Stimulated activated CD4-positive, alpha-beta T cell treated with anti-CD3 and anti-CD28 coated beads, TNF-alpha, amount 100 ng/mL, for 4 hours (primary cell): ENCODE results near the gene PNLIPRP1.

Experiments
- DNase-seq, 3 experiments: peaks; one replicate each; pipeline ENCODE4 v3.0.0-alpha.2; 2020; ENCODE audit warnings: low read depth in 3 of 3

Gene PNLIPRP1

DNA sequence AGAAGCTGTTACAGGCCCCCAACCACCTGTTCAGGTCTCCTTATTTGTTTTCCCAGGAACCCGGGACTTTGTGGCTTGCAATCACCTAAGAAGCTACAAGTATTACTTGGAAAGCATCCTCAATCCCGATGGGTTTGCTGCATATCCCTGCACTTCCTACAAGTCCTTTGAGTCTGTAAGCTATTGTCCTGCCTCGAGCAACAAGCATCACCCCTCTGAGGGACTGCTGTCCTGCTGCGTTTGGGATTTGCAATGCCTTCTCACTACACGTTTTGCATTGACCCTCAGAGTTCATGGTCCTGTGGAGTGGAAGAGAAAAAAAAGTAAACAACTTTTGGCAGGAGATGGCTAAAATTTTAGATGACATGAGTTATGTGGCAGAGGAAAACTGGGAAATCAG, 9.2 kb downstream of the PNLIPRP1 start:
- no peak for DNase-seq

DNA sequence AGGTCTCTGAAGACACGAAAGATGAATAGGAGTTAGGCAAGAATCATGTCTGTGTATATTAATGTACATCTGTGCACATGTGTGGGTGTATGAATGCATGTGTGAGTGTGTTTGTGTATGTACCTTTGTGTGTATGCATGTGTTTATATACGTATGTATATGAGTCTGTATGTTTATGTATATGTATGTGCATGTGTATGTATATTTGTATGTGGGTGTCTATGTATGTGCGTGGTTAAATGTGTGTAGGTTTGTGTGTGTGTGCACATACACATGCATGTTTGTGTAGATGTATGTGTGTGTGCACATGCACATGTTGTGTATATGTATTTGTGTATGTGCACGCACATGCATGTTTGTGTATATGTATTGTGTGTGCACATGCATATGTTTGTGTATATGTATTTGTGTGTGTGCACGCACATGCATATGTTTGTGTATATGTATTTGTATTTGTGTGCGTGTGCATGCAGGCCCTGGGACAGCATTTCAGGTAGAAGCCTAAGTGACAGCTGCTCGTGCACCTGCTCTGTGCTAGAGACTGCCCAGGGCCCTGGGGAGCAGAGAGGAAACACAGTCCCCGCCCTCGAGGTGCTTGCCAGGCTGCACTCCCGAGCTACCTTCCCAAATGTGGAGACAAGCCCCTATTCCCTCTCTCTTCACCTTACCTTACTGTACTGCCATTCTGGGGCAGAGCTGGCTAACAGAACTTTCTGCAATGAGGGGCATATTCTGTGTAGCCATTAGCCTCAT, 12.1 kb downstream of the PNLIPRP1 start:
- no peak for DNase-seq

DNA sequence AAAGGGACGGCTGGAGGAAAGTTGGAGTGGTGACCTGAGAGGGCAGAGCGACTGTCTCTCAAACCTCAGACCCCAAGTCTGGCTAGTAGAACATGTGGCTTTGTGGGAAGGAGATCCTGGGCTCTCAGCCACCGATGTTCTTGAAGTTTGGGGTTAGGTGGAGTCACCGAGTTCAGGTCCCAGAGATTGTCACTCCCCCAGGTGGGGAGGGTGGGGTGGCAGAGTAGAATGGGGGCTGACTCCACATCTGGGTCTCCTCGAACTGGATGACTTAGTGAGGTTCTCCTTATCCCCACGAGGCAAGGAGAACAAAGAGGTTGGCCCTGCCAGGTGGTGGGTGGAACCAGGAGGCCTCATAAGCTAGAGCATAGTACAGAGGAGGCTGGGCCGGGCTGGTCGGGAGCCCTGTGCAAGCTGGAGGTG, 15.3 kb downstream of the PNLIPRP1 start:
- no peak for DNase-seq

DNA sequence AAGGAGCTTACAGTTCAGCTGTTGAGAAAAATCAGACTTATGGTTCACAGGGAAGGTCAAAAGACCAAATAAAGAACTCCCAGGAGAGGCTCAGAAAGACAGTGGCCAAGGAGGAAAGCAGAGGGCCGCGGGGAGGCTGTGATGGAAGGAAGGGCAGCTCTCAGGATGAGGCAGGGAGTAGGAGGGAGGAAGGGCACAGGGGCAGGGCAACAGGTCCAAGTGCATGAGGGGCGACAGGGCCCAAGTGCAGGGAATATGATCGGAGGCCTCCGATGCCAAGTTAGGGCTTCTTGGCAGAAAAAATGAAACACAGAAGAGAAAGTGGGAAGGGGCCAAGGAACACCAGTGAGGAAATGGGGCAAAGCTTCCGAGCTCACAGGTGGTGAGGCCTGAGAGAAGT, 16.6 kb downstream of the PNLIPRP1 start:
- DNase-seq, result no peak

DNA sequence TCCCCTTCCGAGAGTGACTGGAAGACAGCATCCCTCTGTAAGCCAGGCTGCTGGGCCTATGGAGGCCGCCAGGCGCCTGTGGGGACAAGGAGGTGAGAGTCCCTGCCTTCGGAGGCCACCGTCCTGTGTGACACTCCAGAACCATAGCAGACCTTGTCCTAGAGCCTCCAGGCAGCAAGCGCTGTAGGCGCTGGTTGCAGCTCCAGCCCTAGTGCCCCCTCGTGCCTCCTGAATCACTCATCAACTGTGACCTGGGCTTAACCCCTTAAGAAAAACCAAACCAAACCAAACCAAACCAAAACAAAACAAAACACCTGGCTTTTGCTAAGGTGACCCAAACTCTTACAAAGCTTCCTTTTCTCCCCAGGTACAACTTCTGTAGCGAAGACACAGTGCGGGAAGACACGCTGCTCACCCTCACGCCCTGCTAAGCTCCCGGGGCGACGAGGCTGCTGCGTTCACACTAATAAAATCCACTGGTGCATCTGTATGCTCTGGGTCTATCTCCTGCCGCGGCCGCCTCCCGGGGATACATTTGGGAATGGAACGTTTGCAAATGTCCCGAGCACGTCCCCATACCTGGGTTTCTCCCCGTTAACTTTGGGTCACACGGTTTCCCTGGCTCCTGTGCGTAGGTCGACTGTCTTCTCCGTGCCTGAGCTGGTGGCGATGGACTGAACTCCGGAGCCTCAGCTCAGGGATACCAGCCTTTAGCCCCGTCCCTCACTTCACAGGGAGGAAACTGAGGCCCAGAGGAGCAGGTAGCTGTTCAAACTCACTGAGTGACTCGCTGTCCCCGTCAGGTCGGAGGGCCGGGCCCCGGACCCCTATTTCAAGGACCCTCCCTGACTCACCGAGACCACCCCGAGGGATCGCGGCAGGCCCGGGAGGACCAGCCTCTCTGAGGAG, 18.2 kb downstream of the PNLIPRP1 start:
- no peak for DNase-seq

DNA sequence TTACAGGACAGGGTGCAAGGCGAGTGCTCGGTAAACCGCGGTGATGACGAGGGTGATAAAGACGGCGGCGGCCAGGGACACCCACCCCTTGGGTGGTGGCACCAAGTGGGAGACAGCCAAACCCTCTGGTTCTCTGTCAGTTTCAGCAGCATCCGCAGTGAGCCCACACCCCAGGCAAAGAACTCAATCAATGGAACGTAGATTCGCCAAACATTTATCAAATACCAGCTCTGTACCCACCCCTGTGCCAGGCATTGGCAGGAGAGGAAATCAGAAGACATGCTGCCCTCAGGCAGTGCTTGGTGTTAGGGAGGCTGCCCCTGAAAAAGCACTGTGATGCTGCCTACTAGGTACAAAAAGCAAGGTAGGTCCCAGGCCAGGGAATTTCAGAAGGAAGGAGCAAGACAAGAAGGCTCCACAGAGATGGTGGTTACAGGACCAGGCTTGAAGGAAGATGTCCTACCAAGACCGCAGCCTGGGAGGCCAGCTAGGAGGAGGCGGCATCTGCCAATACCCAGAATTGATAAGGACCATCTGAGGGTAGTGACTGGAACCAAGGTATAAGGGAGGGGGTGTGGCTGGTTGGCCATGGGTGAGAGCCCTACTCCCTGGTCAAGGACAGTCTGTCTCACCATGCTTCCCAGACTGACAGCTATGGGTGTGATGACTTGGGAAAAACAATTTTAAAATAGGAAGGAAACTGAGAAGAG, 19.8 kb downstream of the PNLIPRP1 start:
- DNase-seq, result no peak

DNA sequence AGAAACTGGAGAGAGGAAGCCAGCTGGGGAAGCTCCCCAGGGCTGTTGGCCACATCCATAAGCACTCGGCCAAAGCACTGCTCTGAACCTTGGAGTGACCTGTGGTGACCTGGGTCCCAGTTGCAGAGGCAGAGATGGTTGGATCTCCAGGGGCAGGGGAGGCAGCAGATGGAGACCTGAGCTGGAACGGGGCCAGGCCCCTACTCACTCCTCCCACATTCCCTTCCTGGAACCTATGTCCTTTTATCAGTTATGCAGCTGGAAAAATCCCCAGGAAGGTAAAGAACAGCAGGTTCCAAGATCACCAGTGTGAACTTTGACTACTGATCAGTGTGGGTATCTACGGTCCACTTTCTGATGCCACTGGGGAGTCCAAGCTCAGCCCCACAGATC, 20.4 kb downstream of the PNLIPRP1 start:
- DNase-seq, result no peak

DNA sequence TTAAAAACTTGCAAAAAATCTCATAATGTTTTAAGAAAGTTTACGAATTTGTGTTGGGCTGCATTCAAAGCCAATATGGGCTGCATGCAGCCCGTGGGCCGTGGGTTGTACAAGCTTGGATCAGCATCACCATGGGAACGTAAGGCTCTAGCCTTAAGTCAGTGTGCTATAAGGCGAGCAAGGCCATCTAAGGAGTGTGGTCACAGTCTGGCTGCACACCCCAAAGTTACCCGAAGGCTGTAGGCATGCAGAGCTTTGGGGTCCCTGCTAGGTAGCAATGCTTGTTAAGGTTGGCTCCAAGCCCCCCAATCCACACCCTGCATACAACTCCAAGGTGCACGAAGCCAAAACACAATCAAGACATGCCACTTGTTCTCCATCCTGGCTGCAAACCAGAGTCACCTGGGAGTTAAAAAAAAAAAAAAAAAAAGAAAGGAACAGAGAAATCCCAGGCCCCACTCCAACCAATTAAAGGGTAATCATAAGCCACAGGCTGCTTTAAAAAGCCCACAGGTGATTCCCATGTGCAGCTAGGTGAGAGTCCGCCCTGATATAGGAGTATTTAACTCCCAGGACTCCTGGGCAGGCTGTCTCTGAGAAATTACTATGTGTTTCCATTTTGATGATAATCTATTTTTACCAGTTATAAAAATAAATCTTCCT, 21.5 kb downstream of the PNLIPRP1 start:
- no peak for DNase-seq

DNA sequence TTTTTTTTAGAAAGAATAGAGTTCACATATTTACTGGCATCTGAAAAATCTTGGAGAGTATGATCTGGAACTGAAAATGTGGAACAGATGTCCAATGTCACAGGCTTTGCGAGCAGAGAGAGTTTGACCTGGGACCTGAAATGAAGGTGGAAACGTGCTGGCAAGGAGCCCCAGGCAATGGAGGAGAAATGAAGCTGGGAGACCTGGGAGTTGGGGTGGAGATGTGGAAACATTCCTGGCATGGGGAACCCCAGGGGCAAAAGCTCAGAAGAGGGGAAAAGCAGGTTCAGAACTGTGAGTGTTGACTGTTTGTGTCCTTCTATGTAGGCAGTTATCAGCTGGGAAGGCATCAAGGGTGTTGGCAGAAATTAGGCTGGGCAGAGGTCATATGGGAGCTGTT, 22.7 kb downstream of the PNLIPRP1 start:
- no peak for DNase-seq

DNA sequence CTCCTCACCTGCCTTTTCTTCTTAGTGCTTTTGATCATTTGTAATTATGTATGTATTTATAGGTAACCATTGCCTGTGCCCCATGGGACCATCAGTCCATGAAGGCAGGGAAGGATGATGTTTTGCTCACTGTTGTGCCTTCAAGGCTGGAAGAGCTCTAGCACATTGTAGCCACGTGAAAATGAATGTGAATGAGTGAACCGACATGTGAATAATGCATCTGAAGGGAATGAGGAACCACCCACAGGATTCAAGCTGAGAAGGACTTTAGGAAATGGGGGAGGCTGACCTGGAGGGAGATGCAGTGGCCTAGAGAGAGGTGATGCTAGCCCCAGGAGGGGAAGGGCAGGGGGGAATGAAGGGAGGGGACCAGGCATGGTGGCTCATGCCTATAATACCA, 24.0 kb downstream of the PNLIPRP1 start:
- DNase-seq, result no peak

DNA sequence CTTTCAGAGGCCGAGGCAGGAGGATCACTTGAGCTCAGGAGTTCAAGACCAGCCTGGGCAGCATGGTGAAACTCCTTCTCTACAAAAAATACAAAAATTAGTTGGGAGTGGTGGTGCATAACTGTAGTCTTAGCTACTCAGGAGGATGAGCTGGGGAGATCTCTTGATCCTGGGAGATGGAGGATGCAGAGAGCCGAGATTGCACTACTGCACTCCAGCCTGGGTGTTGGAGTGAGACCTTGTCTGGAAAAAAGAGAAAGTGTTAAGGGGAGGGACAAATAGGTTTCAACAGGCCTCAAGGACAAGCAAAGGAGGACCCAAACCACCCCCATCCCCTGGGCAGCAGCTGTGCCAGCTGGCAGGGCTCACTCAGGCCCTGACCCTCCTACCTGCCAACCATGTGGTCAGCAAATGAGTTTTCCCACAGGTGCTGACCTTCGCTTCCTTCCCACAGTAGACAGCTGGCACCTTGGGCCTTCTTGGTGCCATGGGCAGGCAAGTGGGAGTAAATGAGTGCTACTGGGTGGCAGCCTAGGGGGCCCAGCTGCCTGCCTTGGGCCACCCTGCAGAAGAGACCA, 24.5 kb downstream of the PNLIPRP1 start:
- DNase-seq, result no peak

DNA sequence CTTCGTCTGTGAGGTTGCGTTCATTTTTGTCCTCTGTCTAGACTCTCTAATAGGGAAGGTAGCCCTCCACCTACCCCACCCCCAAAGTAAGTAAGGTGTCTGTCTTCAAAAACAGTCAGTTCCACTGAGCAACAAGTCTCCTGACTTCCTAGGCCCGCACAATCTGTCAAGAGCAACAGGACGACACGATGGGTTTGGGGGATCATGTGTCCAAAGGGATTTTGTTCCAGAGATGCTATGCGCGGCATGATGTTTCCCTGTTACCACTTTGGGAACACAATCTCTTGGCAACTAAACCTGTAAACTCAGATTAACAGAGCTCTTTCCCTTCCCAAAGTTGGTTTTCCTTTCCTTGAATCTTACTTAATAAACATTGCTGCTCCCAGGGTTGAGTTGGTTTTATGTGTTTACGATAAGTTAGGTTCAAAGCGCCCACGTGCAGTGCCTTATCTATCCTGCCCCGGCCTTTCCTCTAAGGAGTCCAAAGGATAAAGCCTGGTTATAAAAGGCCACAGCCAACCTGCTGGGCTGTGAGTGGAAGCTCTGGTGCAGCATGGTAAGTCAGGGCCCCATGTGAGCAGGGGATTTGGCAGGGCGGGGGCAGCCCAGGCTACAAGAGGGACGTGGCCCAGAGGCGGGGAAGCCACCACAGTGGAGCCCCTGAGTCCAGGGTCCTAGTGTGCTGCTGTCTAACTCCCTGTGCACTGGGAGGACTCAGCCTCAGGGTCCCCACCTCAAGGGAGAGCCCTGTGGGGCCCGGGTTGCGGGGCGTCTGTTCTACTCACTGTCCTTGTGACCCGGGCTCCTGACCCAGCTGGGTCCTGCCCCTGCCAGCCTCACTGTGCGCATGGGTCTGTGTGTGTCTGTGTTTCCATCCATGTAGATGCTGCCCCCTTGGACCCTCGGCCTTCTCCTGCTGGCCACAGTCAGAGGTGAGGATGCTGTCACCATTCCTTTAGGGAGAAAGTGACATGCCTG, 30.0 kb downstream of the PNLIPRP1 start, which contains the start of gene PNLIPRP2:
Gene PNLIPRP2 (plus strand): TSS at position 531 of the 978 bp plus-strand sequence.
- no peak for DNase-seq

DNA sequence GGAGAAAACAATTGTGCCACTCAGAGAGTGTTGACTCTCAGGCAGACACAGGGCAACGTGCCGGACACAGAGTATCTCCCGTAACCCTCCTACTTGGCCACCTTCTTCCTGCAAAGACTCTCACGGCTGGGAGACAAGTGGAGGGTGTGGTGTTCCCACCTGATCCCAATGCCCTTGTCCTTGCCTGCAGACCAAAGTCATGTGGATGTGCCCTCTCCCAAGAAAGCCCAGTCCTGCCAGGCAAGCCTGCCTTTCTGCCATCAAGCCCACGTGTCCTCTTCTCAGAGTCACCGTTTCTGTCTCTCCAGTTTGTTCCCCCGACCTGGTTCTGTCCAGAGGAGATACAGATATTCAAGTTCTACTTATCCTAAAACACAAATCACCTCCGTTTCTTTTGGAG, 30.7 kb downstream of the PNLIPRP1 start:
- DNase-seq, result no peak

DNA sequence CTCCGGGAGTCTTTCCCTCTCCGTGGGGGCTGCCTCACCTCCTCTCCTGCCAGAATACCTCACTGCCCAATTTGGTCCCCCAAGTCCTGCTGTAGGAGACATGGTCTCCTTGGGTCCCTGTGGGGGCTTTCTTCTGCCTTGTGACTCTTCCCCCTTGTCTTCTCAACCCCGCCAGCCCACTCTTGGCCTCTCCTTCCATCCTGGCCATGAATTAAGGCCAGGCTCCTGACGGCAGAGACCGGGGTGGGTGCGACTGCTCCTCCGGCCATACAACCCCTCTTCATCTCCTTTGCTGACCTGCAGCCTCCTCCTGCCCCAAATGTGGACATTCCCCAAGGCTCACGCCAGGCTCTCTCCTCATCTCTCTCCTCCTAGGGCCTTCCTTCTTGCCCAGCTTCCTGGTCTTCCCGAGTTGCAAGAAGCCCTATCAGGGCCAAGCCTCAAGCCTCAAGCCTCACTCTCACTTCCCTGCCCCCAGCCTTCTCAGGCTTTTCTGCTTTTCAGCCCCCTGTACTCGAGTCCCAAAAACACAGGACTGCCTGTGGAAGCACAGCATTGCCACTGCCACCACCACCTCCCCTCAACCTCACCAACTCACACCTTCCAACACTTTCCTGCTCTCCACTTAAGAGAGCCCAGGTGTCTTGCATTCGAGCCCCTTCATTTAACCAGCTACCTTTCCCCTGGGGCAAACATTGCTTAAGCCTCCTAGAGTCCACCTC, 31.3 kb downstream of the PNLIPRP1 start:
- DNase-seq, result no peak

DNA sequence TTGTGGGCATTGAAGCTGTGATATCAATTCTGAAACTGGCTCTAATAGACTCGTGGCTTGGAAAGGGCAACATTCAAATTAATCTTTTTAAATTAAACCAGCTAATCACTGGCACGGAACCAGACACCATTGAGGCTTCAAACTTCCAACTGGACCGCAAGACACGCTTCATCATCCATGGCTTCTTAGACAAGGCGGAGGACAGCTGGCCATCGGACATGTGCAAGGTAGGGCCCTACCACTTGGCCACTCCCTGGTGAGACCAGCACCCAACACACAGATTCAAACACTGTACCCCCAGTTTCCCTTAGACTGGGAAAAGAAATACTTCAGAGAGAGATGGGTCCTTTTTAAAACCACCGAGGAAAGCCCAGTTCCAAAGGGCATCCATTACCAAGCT, 35.1 kb downstream of the PNLIPRP1 start:
- DNase-seq, result no peak

DNA sequence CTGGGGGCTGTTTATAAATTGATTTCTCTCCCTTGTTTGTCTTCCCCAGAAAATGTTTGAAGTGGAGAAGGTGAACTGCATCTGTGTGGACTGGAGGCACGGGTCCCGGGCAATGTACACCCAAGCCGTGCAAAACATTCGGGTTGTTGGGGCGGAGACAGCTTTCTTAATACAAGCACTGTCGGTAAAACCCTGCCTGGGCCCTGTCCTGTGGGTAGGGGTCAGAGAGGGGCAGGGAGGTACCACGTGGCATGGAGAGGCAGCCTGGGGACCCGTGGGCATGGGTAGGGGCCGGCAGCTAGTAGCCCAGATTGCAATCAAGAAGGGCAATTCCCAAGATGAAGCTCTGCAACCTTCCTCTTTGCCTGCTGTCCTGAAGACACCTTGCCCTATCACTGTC, 36.1 kb downstream of the PNLIPRP1 start:
- no peak for DNase-seq

DNA sequence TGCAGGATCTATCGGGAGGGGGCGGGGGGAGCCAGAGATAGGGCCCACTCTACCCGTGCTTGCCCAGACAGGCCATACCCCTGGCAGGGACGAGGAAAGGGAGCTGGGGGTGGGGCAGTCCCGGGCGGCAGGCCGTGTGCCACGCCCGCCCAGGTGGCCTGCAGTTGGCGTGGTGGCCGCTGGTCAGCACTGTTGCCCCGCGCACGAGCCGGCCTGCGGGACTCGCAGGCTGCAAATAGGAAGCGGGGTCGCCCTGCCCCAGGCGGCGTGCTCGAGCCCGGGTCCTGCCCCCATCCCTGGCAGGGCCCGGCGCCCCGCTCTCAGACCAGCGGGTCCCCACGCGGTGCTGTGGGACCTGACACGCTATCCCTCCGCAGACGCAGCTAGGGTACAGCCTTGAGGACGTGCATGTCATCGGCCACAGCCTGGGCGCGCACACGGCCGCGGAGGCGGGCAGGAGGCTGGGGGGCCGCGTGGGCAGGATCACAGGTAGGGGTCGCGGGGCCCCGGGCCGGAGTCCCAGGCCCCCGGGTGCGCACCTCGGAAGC, 36.7 kb downstream of the PNLIPRP1 start:
- no peak for DNase-seq

DNA sequence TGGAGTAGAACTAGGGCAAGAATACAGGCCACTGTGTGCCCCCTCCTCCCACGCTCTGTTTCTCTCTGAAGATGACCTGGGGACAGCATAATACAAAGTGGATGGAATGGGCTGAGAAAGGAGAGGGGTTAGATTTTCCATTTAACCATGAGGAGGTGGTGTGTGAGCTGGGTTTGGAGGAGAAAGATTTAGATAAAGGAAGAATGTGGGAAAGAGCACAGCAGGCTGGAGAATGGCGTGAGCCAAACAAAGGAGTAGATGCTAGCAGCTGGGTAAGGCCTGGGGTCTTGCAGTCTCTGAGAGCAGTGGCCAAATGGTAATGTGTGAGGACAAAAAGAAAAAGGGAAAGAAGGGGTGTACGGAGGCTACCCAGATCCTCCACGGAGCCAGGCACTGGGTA, 38.6 kb downstream of the PNLIPRP1 start:
- DNase-seq, result no peak

DNA sequence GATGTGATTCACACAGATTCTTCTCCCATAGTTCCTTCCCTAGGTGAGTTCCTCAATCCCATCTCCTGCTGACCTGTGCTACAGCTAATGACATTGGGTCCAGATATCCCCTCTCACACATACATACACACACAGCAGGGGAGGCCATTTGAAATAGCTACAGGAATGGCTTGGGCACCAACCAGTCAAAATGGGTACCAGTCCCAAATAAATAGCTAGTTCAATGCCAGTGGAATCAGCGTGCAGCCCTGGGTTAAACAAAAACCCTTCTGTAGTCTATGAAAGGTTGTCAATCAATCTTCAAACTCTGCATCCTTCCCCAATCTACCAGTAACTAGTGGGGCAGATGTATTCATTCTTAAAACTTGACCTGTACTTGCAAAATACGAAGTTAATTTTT, 39.3 kb downstream of the PNLIPRP1 start:
- no peak for DNase-seq
